ENCODE data around the gene BARD1.

DNA sequence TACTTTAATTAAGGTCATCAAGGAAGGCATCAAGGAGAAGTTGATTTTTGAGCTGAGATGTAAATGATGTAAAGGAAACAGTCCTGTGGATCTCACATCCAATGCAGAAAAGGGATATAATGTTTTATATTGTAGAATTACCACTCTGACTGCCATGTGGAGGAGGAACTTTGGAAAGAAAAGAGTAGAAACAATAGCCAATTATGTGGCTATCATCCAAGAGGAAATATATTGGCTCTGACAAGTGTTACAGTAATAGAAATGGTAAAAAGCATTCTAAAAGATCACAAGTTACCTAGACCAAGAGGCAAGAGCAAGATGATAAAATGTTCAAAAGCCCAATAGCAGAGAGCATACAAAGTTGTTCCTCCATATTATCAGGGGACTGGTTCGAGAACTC, 26.8 kb downstream of the BARD1 start:
- TF ChIP-seq, protein P1, sequence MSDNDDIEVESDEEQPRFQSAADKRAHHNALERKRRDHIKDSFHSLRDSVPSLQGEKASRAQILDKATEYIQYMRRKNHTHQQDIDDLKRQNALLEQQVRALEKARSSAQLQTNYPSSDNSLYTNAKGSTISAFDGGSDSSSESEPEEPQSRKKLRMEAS (IDR thresholded peaks at IDR 0.05): no peak
- TF ChIP-seq, protein P2, sequence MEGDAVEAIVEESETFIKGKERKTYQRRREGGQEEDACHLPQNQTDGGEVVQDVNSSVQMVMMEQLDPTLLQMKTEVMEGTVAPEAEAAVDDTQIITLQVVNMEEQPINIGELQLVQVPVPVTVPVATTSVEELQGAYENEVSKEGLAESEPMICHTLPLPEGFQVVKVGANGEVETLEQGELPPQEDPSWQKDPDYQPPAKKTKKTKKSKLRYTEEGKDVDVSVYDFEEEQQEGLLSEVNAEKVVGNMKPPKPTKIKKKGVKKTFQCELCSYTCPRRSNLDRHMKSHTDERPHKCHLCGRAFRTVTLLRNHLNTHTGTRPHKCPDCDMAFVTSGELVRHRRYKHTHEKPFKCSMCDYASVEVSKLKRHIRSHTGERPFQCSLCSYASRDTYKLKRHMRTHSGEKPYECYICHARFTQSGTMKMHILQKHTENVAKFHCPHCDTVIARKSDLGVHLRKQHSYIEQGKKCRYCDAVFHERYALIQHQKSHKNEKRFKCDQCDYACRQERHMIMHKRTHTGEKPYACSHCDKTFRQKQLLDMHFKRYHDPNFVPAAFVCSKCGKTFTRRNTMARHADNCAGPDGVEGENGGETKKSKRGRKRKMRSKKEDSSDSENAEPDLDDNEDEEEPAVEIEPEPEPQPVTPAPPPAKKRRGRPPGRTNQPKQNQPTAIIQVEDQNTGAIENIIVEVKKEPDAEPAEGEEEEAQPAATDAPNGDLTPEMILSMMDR (IDR thresholded peaks at IDR 0.05; ENCODE audit: low read depth, low read length, missing input control): no peak
- TF ChIP-seq RXRA (IDR thresholded peaks at IDR 0.05) (no peak), SP1 (IDR thresholded peaks at IDR 0.05) (no peak), RAD21 (IDR thresholded peaks at IDR 0.05) (no peak), GABPA (IDR thresholded peaks at IDR 0.05 in 1 of 2, conservative IDR thresholded peaks at IDR 0.05 in 1 of 2) (no peak), TAF1 (conservative IDR thresholded peaks at IDR 0.05) (no peak), FOXA1 (IDR thresholded peaks at IDR 0.05) (no peak), YY1 (IDR thresholded peaks at IDR 0.05) (no peak)
- TF ChIP-seq, protein P3, sequence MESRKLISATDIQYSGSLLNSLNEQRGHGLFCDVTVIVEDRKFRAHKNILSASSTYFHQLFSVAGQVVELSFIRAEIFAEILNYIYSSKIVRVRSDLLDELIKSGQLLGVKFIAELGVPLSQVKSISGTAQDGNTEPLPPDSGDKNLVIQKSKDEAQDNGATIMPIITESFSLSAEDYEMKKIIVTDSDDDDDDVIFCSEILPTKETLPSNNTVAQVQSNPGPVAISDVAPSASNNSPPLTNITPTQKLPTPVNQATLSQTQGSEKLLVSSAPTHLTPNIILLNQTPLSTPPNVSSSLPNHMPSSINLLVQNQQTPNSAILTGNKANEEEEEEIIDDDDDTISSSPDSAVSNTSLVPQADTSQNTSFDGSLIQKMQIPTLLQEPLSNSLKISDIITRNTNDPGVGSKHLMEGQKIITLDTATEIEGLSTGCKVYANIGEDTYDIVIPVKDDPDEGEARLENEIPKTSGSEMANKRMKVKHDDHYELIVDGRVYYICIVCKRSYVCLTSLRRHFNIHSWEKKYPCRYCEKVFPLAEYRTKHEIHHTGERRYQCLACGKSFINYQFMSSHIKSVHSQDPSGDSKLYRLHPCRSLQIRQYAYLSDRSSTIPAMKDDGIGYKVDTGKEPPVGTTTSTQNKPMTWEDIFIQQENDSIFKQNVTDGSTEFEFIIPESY (IDR thresholded peaks at IDR 0.05): no peak
- TF ChIP-seq, protein P4, sequence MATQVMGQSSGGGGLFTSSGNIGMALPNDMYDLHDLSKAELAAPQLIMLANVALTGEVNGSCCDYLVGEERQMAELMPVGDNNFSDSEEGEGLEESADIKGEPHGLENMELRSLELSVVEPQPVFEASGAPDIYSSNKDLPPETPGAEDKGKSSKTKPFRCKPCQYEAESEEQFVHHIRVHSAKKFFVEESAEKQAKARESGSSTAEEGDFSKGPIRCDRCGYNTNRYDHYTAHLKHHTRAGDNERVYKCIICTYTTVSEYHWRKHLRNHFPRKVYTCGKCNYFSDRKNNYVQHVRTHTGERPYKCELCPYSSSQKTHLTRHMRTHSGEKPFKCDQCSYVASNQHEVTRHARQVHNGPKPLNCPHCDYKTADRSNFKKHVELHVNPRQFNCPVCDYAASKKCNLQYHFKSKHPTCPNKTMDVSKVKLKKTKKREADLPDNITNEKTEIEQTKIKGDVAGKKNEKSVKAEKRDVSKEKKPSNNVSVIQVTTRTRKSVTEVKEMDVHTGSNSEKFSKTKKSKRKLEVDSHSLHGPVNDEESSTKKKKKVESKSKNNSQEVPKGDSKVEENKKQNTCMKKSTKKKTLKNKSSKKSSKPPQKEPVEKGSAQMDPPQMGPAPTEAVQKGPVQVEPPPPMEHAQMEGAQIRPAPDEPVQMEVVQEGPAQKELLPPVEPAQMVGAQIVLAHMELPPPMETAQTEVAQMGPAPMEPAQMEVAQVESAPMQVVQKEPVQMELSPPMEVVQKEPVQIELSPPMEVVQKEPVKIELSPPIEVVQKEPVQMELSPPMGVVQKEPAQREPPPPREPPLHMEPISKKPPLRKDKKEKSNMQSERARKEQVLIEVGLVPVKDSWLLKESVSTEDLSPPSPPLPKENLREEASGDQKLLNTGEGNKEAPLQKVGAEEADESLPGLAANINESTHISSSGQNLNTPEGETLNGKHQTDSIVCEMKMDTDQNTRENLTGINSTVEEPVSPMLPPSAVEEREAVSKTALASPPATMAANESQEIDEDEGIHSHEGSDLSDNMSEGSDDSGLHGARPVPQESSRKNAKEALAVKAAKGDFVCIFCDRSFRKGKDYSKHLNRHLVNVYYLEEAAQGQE (IDR thresholded peaks at IDR 0.05): no peak
- TF ChIP-seq, protein P5, sequence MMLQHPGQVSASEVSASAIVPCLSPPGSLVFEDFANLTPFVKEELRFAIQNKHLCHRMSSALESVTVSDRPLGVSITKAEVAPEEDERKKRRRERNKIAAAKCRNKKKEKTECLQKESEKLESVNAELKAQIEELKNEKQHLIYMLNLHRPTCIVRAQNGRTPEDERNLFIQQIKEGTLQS (IDR thresholded peaks at IDR 0.05): no peak

Data from liver (tissue), 3 donors.